ENCODE data around the gene SMYD3. TPM values are rescaled to one million over a fixed set of nuclear protein-coding genes. Genes with fewer than 3 reads are reported as not detected.

The SMYD3 gene
- total and polyA plus RNA-seq, 9 of the 15 experiments (the other 6 are each of a cell fraction or from before 2014, with no cell fraction given), result 128 to 440 (median 197) TPM

DNA sequence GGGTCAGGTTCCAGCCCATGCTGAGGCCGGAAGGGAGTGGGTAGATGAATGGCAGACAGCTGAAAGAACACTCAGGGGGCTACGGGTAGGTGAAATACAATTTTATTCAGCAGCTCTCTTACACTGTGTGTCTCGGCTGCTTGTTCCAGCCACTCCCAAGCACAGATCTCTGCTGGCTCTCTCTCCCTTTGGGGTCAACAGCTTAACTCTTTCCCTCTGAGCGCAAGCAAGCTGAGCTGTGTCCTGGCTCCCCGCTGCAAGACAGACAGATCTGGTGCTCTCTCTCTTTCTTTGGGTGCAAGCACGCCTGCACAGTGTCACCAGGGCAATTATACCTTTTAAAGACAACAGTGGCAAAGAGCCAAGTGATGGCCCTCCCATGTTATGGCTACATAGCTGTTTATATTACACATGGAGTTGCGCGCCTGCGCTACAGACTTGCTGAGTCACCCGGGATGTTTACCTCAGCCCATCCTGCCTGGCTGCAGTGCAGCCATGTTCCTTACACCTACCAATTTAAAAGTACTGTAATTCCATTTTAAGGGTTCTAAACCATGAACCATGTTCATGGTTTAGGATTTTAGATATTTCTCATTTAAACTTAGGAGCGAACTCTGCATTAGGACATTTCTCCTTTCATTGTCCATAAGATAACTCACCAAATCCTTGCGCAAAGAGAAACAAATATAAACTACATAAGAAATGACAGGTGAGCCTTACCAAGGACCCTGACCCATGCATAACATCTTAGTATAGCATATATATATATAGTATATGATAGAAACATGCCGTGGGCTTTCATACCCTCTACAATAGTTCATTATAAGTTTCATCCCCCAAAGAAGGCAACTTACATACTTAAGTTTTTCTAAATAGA is 396.5 kb downstream of the SMYD3 start (continued):
- TF ChIP-seq, protein P1, sequence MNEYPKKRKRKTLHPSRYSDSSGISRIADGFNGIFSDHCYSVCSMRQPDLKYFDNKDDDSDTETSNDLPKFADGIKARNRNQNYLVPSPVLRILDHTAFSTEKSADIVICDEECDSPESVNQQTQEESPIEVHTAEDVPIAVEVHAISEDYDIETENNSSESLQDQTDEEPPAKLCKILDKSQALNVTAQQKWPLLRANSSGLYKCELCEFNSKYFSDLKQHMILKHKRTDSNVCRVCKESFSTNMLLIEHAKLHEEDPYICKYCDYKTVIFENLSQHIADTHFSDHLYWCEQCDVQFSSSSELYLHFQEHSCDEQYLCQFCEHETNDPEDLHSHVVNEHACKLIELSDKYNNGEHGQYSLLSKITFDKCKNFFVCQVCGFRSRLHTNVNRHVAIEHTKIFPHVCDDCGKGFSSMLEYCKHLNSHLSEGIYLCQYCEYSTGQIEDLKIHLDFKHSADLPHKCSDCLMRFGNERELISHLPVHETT (CRISPR knock-in tag; conservative IDR thresholded peaks at IDR 0.05 in 1 of 2, IDR thresholded peaks at IDR 0.05 in 1 of 2), result peak in 1 of 2 experiments; percentile 100; a peak in 2 of 4 replicates
- peak; percentile 90 for TF ChIP-seq ZSCAN32 (CRISPR knock-in tag; IDR thresholded peaks at IDR 0.05)
- peak; percentile 97 for TF ChIP-seq HIVEP1 (CRISPR knock-in tag; IDR thresholded peaks at IDR 0.05)
- peak; percentile 93 for TF ChIP-seq SOX6 (IDR thresholded peaks at IDR 0.05)
- TF ChIP-seq SMAD4 (CRISPR knock-in tag; conservative IDR thresholded peaks at IDR 0.05), result peak; percentile 100
- TF ChIP-seq ZBTB40 (IDR thresholded peaks at IDR 0.05), result no peak
- TF ChIP-seq ZBTB40 (CRISPR knock-in tag; IDR thresholded peaks at IDR 0.05), result no peak
- TF ChIP-seq, protein P2, sequence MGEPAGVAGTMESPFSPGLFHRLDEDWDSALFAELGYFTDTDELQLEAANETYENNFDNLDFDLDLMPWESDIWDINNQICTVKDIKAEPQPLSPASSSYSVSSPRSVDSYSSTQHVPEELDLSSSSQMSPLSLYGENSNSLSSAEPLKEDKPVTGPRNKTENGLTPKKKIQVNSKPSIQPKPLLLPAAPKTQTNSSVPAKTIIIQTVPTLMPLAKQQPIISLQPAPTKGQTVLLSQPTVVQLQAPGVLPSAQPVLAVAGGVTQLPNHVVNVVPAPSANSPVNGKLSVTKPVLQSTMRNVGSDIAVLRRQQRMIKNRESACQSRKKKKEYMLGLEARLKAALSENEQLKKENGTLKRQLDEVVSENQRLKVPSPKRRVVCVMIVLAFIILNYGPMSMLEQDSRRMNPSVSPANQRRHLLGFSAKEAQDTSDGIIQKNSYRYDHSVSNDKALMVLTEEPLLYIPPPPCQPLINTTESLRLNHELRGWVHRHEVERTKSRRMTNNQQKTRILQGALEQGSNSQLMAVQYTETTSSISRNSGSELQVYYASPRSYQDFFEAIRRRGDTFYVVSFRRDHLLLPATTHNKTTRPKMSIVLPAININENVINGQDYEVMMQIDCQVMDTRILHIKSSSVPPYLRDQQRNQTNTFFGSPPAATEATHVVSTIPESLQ (CRISPR knock-in tag; IDR thresholded peaks at IDR 0.05), result peak; percentile 64; the same call in 1 of the 2 replicates
- TF ChIP-seq, protein P3, sequence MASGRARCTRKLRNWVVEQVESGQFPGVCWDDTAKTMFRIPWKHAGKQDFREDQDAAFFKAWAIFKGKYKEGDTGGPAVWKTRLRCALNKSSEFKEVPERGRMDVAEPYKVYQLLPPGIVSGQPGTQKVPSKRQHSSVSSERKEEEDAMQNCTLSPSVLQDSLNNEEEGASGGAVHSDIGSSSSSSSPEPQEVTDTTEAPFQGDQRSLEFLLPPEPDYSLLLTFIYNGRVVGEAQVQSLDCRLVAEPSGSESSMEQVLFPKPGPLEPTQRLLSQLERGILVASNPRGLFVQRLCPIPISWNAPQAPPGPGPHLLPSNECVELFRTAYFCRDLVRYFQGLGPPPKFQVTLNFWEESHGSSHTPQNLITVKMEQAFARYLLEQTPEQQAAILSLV (tag; IDR thresholded peaks at IDR 0.05), result peak; percentile 98
- peak; percentile 64; the same call in 1 of the 2 replicates for TF ChIP-seq EP300 (IDR thresholded peaks at IDR 0.05; ENCODE audit: low read length)

Measured in K562 (cell line).